GM18873 (cell line): ENCODE data around the gene RPLP2.

ENCODE experiments used
- ATAC-seq: cut with Tn5 transposase; IDR thresholded peaks from one replicate; pipeline ENCODE4 v1.9.1; 2021; ENCODE audit warnings: mild to moderate bottlenecking, moderate library complexity, moderate number of reproducible peaks; ENCODE audit not compliant: unreplicated experiment, low FRiP score

RPLP2 gene

DNA sequence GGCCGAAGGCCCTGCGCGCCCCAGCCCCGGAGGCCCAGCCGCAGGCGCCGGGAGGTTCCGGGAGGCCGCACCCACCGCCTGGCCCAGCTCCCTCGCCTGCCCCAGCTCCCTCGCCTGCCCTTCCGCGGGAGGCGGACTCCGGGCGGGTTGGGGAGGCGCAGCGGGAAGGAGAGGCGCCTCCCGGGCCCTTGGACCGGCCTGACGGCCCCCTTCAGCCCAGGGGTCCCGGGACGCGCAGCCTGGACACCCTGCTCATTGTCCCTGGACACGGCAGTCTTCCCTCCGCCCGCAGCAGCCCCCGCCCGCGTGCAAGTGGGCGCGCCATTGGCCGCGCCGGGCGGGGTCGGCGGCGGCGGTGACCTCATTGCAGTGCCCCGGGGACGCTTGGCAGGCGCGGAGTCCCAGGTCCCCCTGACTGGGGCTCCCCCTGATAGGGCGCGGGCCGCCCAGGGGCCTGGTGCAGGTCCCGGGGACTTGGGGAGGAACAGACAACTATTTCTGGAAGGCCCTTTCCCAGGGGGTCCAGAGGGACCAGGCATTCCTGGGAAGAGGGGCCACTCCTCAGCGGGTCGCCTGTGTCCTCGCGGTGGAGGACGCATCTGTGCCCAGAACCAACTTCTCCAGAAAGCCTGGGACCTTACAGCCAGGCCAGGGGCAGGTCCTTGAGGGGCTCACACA, 23.5 kb downstream of the RPLP2 start:
- ATAC-seq: no peak

DNA sequence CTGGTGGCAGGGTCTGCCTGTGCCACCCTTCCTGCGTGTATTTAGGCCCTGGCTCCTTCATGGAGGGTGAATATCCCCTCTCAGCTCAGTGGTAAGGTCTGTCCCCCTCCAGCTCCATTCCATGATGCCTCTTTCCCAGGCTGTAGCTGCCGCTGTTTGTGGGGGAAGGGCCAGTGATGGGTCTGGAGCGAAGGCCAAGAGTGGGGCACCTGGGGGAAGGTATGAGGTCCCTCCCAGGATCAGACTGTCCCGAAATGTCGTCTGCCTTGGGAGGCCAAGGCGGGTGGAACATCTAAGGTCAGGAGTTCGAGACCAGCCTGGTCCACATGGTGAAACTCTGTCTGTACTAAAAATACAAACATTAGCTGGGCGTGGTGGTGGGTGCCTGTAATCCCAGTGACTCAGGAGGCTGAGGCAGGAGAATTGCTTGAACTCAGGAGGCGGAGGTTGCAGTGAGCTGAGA, 24.1 kb downstream of the RPLP2 start:
- no peak for ATAC-seq

DNA sequence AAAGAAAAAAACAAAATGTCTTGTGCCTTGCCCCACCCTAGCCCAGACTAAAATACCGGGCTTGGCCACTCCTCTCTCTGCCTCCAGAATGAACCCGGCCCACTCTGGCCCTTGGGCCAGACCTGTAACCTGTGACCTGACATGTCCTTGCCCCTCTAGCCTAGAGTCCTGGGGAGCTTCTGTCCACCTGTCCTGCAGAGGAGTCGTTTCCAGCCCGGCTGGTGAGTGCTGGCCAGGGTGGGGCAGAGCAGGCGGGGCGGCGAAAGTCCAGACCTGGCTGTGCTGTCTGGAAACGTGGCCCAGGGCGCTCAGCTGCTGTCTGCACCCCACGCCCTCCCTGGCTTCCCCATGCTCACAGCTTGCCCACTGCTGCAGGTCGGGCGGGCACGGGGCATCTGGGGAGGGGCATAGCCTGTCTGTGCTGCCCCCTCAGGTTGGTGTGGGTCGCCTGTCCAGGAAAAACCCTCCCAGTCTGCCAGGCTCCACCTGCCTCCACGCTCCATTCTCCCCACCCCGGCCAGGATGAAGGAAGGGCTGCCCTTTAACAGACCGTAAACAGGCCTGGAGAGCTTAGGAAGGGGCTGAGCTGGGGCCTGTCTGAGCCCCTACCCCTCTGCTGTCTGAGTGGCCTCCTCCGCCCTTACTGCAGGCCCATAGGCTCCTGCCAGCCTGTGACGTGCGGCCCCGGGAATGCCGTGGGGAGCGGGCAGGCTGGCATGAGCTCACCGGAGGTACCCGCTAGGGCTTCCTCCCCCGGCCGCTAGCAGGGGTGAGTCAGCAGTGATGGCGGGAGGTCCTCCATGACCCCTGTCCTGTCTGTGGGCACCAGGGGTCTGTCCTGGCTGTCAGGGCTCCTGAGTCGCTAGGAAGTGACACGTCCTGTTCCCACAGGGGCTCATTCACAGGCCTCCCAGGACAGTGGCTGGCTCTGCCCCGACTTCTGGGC, 24.9 kb downstream of the RPLP2 start:
- no peak for ATAC-seq

DNA sequence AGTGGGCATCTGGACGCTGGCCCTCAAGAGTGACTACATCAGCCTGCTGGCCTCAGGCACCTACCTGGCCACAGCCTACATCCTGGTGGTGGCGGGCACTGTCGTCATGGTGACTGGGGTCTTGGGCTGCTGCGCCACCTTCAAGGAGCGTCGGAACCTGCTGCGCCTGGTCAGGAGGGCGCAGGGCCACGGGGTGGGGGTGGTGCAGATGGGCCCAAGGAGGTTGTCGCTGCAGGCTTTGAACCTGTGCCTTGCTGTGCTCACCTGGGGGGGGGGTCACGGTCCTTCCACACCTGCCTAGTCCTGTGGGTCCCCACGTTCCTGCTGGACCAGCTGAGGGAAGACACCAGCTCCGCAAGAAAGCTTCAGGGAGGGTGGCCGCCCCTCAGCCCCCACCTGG, 26.5 kb downstream of the RPLP2 start:
- no peak for ATAC-seq

DNA sequence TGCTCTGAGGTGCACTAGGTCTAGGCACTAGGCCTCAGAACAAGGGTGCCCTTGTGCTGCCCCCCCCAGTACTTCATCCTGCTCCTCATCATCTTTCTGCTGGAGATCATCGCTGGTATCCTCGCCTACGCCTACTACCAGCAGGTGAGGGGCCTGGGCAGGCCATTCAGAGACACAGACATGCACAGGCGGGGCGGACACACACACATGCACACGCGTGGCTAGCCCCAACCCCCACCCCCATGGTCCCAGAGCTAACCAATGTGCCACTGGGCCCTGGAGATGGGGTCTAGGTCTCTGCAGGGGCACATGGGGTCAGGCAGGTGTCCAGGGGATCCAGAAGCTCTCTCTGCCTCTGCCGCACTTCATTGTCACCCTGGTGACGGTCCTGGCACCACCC, 26.9 kb downstream of the RPLP2 start:
- no peak for ATAC-seq

DNA sequence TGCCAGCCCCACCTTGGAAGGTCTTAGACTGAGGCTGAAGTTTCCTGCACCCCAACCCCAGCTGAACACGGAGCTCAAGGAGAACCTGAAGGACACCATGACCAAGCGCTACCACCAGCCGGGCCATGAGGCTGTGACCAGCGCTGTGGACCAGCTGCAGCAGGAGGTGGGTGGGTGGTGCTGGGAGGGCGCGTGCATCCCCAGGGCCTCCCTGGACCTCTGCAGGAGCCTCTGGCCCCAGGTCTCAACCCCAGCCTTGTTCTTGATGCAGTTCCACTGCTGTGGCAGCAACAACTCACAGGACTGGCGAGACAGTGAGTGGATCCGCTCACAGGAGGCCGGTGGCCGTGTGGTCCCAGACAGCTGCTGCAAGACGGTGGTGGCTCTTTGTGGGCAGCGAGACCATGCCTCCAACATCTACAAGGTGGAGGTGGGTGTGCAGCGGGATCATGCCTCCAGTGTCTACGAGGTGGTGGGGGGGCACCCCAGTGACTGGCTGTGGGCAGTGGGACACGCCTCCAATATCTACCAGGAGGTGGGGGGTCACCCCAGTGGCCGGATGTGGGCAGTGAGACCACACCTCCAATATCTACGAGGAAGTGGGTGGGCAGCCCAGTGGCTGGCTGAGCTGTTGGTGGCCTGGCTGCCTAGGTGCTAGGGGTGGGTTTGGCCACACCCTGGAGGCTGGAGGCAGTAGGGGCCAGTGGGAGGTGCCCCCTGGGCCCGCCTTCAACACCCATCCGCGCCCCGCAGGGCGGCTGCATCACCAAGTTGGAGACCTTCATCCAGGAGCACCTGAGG, 27.6 kb downstream of the RPLP2 start:
- no peak for ATAC-seq

DNA sequence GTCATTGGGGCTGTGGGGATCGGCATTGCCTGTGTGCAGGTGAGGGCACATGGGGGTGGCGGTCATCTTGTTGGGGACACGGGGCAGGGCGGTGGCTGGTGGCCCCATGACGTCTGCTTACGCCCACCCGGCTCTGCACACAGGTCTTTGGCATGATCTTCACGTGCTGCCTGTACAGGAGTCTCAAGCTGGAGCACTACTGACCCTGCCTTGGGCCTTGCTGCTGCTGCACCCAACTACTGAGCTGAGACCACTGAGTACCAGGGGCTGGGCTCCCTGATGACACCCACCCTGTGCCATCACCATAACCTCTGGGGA, 28.2 kb downstream of the RPLP2 start:
- ATAC-seq: no peak

DNA sequence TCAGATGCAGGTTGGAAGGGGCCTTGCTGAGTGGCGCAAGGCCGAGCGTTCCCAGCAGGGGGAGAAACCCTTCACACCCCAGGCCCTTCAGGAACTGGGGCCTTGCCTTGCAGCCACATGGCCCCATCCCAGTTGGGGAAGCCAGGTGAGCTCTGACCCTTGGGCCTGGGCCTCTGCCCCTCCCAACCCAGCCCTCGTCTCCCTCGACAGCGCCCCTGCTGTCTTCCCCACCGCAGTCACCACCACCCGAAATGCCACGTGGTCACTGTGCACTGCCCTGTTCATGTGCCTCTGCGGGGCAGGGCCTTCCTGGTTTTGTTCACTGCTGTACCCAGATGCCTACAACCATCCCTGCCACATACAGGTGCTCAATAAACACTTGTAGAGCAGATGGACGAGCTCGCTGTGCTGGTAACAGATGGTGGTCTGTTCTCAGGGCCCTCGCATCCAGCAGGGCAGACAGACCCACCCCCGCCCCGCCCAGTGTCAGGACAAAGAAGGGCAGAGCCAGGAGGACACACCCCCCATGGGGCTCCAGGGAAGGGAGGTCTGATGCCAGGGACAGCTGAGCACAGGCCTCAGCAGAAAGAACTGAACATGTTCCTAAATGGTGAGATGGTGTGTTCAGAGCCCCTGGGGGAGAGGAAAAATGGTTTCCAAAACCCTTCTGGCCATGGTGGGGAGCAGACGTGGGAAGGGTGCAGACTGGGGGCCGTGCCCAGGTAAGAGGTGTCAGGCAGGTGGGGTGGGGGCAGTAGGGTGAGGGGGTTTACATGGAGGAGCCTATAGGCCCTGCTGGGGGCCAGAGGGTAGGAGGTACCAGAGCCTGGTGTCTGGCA, 28.9 kb downstream of the RPLP2 start:
- ATAC-seq: no peak

DNA sequence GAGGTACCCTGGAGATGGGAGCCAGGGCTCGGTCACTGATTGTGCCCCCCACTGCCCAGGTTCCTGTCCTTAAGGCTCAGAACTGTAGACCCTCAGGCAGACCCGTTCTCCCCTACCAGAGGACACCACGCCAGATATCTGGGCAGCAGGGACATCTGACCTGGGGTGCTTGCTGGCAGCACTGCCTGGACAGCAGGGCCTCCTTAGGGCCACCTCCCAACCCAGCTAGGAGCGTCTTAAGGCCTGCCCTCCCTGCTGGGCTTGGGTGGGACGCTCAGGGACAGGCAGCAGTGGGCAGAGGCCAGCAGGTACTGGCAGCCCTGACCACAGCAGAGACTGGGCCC, 29.5 kb downstream of the RPLP2 start:
- no peak for ATAC-seq

DNA sequence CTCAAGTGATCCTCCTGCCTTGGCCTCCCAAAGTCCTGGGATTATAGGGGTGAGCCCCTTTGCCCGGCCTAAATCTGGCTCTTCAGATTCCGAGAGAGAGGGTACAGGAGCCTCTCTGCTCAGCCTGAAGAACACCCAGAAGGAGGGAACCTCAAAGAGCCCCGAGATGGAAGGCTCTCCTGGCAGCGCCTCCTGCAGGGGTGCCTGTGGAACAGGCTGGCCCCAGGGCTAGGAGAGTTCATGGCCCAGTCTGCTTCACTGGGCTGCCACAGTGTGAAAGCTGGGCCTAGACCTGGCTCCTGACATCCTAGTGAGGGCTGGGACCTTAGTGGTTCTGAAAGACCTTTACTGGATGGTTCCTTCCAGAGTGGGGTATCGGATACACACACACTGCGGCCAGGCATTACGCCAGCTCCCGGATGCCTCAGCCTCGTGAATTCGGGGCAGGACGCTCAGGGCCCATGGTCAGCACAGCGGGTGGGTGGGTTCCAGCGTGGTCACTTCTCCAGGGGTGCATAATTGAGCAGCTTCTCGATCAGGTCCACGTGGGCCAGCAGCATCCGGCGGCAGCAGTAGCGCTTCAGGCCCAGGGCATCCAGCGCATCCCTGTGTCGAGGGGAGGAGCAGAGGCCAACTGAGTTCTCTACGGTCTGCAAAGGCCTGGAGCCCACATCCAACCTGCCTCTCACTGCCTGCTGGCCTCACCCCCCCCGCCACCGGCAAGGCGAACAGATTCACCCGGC, 30.3 kb downstream of the RPLP2 start:
- ATAC-seq: no peak

DNA sequence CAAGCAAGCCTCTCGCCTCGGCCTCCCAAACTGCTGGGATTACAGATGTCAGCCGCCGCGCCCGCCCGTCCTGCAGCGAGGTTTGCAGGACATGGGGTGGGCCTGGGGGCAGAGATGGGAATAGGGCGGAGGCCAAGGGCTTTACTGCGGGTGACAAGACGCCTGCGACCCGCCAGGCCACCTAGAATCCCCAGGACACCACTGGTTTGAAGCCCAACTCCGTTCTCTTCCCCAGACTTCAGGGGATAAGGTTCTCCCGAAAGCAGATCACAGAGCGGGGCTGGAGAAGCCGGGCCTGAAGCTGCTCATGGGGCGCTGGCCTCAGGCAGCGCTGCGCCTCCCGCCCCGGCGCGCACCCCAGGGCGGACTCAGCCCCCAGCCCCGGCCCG, 32.2 kb downstream of the RPLP2 start:
- peak; percentile 6 for ATAC-seq

DNA sequence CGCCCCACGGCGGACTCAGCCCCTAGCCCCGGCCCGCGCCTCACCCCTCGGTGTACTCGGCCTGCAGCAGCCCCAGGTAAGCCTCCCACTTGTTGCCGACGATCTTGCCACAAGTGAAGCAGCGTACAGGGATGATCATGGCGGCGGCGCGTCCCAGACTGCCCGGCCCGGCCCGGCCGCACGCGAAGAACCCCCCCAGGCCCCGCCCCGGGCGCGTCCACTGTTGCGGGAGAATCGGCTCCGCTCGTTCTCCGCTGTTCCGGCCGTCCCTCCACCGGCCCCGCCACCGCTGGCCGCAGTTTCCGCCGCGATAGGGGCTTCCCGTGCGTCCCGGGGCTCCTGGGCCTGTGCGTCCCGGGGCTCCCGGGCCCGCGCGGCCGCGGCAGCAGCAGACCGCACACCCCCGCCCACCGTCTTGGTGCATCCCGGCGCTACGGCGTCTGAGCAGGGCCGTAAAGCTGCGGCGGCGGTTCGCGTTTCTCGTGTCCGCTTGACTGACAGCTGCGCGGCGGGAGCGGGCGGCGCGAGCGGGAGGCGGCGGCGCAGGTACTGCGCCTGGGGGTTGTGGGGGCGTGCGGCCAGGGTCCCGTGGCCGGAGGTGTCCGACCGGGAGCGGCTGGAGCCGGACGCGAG, 32.7 kb downstream of the RPLP2 start, which contains the start of the genes POLR2L and TSPAN4:
Gene POLR2L (minus strand): TSS at position 160 of the 633 bp plus-strand sequence. CDS start 21 bp downstream, at position 139.
Gene TSPAN4 (plus strand): TSS at position 483 of the 633 bp plus-strand sequence. CDS start 7,453 bp downstream, outside the sequence.
- ATAC-seq: peak; percentile 49

DNA sequence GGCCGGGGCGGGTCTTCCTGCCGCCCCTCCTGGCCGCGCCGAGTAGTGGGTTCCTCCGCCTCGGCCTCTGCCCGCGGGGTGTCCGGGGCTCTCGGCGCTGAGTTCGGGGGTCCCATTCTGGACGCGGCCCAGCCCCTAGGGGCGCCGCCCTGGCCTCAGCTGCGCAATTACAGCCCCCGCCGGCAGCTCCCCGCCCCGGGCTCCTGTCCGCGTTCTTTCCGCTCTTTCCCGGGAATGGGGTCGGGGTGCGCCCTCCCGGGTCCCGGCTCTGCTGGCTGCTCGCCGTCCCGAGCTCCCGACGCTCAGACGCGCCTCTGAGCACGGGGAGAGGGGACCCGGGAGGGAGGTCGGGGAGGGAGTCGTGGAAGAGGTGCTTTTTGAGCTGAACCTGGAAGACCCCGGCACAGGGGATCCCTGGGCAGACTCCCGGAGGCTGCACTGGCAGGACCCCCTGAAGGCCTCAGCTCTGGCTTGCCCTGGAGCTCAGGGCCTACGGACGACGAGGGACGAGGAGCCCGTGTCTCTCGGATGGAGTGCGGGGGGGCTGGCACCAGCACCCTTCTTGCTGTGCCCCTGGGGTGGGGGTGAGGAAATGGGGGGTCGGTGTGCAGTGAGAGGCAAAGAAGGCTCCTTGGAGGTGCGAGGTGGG, 33.4 kb downstream of the RPLP2 start:
- ATAC-seq: no peak

DNA sequence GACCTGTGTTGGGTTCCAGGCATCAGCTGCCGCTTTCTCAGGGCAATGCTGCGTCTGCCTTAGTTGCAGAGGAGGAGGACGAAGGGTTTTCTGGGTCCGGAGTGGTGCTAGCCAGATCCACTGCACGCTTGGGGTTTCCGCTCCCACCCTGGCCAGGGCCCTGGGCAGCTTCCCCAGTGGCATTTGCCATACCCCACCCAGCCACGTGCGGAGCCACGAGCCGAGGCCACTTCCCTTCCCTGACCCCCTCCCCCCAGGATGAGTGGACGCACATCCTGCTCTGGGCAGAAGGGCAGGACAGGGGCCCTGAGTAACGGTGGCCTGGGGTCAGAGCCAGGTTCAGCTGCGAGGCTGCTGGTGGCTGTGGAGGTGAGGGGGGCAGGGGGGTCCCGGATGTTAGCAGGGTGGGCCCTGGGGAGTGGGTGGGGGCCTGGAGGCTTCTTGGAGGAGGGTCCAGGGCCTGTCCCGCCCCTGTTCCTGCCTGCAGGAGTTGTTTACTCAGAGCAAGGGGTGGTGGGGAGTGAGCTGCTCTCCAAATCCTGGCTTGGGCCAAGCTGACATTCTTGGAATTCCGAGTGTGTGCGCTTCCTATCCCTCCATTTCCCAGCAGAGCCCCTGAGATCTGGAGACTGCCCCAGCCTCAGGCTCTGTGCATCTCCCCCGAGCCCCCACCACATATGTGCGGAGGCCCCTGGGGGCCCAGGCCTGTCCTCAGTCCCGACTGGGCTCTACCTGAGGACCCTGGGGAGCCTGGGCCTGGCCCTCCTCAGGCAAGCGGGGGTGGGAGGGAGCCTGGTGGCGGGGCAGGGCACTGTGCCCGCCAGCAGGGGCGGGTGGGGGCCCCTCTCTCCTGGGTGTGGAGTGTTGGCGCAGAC, 34.3 kb downstream of the RPLP2 start:
- ATAC-seq: no peak

DNA sequence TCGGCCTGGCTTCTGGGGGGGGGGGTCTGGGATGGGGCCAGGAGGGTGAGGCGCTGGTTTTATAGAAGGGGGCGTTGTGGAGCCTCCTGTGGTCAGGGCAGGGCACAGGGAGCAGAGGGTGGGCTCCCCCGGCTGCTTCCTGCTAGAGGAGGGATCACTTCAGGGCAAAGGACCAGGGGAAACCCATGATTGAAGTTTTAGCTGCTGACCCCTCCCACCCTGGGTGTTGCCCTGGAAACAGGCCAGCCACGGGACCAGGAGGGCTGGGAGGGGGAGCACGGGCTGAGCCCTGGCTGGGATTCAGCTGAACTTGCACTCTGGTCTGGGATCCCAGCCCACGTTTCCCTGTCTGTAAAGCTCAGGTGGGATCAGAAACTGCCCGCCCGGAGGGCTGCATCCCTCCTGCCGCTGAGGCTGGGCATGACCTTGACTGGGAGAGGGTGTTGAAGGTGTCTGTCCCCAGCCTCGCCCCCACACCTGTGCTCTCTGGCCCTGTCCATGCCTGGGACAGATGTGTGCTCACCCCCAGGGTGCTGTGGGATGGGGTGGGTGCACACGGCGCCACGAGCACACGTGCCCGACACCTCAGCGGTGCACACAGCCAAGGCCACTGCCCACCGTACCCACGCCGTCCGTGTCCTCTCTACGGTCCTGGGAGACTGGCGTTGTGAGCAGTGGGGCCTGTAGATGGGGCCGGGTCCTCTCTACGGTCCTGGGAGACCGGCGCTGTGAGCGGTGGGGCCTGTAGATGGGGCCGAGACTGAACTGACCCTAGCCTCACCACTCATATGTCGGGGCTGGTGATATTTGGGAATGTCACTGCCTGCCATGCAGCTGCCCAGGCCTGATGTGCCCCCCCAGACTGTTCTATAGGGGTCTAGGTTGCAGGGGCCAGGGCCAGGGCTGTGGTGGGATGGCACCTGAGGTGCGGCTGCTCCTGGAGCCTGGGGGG, 35.2 kb downstream of the RPLP2 start:
- ATAC-seq: no peak

DNA sequence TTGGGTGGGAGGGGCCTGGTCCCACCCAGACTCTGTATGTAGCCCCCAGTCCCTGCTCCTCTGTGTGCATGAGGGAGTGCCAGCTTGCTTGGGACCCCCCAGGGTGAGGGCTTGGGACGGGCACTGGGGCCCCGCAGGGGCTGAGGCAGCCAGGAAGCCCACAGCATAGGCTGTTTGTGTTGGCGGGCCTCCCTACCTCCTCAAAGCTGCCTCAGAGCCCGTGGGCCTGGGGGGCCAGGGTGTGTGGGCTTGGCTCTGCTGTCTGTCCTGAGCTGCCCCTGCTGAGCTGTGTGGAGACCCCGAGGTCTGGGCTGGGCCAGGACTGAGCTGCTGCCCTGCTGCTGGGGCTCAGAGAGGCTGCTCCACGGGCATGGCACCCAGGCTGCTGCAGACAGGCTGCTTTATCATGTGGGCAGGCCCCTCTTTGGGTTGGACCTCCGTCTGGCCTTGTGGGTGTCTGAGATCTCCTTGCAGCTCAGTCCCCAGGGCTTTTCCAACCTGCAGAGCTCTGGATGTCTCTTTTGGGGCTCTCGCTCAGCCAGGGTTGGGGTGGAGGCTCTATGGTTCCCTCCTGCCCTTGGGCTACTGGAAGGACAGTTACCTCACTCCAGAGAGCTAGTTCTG, 36.2 kb downstream of the RPLP2 start:
- ATAC-seq: no peak
